ENCODE measurements around the gene PTBP1. TPM values are rescaled to one million over a fixed set of nuclear protein-coding genes. Genes with fewer than 3 reads are reported as not detected.
"Not testable (repeated sequence)": the region's sequence is repeated elsewhere in the genome, so short reads cannot be mapped to it uniquely, and the experiment has no call there.

The PTBP1 gene
- total and polyA plus RNA-seq, 7 experiments from 2014 or later = 113 to 524 (median 322) TPM

DNA sequence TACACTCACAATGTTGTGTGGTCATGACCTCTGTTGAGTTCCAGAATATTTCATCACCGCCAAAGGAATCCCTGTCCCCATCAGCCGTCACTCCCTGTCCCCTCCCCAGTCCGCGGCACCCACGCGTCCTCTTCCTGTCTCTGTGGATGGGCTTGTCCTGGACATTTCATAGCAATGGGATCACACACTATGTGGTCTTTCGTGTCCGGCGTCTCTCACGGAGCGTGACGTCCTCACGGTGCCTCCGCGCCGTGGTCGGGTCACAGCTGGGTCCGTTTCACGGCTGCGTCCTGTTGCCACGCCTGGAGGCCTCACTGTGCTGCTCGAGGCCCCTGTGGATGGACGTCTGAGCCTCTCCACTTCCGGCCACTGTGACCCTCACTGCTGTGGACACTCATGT lies 37.0 kb downstream of the PTBP1 start:
- ChIA-PET POLR2A (no interaction called here), CTCF (no interaction called here)
- Histone ChIP-seq H3K27ac (ENCODE audit: low read depth, low read length) (no peak overlapping the region), H3K9me3 (ENCODE audit: control insufficient read depth in 2 of 3, low read length in 3 of 3) (no peaks in the 10 kb centered on the region), H3K4me3 (ENCODE audit: low read length) (no peak overlapping the region), H3K36me3 (ENCODE audit: control insufficient read depth in 2 of 3, insufficient read depth in 3 of 3, low read length in 3 of 3) (no peaks in the 10 kb centered on the region), H3K27me3 (ENCODE audit: control insufficient read depth in 2 of 2, insufficient read depth in 2 of 2, low read length in 2 of 2) (no peaks in the 10 kb centered on the region), H3K4me1 (ENCODE audit: control insufficient read depth in 2 of 2, insufficient read depth in 2 of 2, low read length in 2 of 2) (no peaks in the 10 kb centered on the region)
- ATAC-seq (no peak), DNase-seq (no peak)
- Mint-ChIP-seq H3K27me3 (peaks cover 4 to 28% (median 7%) of the 10 kb centered on the region in 5 donors), H3K4me3 (no peak overlapping the region), H3K9me3 (no peaks in the 10 kb centered on the region), H3K4me1 (peaks cover 0 to 8% (median 0%) of the 10 kb centered on the region in 7 donors), H3K27ac (no peak overlapping the region), H3K36me3 (no peaks in the 10 kb centered on the region)
- intact Hi-C loops (cut with micrococcal nuclease) = no loop called here

DNA sequence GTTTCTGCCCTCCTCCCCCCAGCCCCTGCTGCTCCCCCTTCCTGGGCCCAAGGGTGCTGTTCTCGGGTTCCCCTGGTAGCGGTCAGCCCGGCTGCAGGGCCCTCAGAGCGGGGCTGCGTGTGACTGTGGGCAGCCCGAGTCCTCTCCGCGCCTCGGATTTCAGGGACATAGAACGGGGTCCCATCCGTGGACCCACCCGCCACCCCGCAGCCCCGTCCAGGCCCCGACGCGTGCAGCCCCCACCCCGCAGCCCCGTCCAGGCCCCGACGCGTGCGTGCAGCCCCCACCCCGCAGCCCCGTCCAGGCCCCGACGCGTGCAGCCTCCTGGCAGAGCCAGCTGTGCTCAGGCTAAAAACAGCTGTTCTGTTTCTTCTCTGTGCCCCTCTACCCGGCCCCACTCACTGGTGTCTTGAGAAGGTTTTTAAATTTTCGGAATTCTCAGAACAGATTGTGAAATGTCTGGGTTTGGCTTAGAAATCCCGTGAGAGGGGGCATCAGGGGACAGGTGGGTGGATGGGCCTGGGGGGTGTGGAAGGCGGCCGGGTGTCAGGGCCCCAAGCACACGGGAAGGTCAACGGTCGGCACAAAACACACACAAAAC lies 38.1 kb downstream of the PTBP1 start:
- Histone ChIP-seq H3K27ac (ENCODE audit: low read depth, low read length) (no peak overlapping the region), H3K4me1 (ENCODE audit: control insufficient read depth in 2 of 2, insufficient read depth in 2 of 2, low read length in 2 of 2) (no peaks in the 10 kb centered on the region), H3K4me3 (ENCODE audit: low read length) (no peak overlapping the region), H3K36me3 (ENCODE audit: control insufficient read depth in 2 of 3, insufficient read depth in 3 of 3, low read length in 3 of 3) (no peaks in the 10 kb centered on the region), H3K9me3 (ENCODE audit: control insufficient read depth in 2 of 3, low read length in 3 of 3) (no peaks in the 10 kb centered on the region), H3K27me3 (ENCODE audit: control insufficient read depth in 2 of 2, insufficient read depth in 2 of 2, low read length in 2 of 2) (no peaks in the 10 kb centered on the region)
- Mint-ChIP-seq H3K9me3 (no peaks in the 10 kb centered on the region), H3K4me3 (no peak overlapping the region), H3K27ac (no peak overlapping the region), H3K27me3 (peaks cover 4 to 24% (median 7%) of the 10 kb centered on the region in 5 donors), H3K4me1 (peaks cover 0 to 8% (median 0%) of the 10 kb centered on the region in 7 donors), H3K36me3 (no peaks in the 10 kb centered on the region)
- DNase-seq = no peak
- no peak for ATAC-seq
- CTCF ChIA-PET = no interaction called here
- POLR2A ChIA-PET = no interaction called here
- intact Hi-C loops (cut with micrococcal nuclease) = no loop called here

DNA sequence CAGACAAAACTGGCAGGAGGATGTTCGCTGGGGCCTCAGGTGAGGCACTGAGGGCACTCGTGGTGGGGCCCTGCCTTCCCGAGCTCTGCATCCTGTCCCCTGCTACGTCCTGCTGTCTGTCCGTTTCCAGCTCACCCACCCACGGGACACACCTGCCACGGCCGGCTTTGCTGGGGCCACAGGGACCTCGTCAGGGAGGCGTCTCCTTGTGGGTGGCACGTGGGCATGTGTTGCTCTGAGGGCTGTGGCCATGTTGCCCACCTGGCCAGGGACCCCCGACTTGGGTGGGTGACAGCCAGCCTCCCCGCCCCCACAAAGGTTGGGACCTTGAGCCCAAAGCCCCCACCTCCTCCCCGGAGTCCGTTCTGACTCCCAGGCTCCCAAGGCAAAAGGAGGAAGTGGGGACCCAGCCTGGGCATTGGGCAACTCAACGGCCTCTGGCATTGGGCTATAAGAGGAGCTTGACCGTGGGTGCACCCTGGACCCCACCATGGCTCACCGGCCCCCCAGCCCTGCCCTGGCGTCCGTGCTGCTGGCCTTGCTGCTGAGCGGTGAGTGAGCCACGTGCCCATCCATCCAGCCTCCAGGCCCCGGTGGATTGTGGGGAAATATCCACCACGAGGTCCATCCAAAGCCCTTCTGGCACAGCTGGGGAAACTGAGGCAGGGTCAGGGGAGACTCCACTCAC lies 43.4 kb downstream of the PTBP1 start, which contains the start of gene PRTN3:
PRTN3 (plus strand) TSS at position 481 of the 688 bp plus-strand sequence; CDS start at position 491, 10 bp downstream.
- Mint-ChIP-seq H3K4me1 (peaks cover 4 to 12% (median 8%) of the 10 kb centered on the region in 7 donors), H3K4me3 (peak within 1 kb of the TSS in 2 of 10 donors; percentile 3 to 26), H3K9me3 (peaks cover 0 to 4% (median 0%) of the 10 kb centered on the region in 11 donors), H3K27me3 (peaks cover 18 to 37% (median 27%) of the 10 kb centered on the region in 5 donors), H3K36me3 (peaks cover 0 to 3% (median 0%) of the 10 kb centered on the region in 5 donors), H3K27ac (peak within 1 kb of the TSS in 2 of 9 donors; percentile 28 to 65)
- Histone ChIP-seq H3K9me3 (ENCODE audit: control insufficient read depth in 2 of 3, low read length in 3 of 3) (no peaks in the 10 kb centered on the region), H3K4me1 (ENCODE audit: control insufficient read depth in 2 of 2, insufficient read depth in 2 of 2, low read length in 2 of 2) (no peaks in the 10 kb centered on the region), H3K27ac (ENCODE audit: low read depth, low read length) (no peak within 1 kb of the TSS), H3K27me3 (ENCODE audit: control insufficient read depth in 2 of 2, insufficient read depth in 2 of 2, low read length in 2 of 2) (peaks cover 2 to 10% of the 10 kb centered on the region in 2 donors), H3K4me3 (ENCODE audit: low read length) (no peak within 1 kb of the TSS), H3K36me3 (ENCODE audit: control insufficient read depth in 2 of 3, insufficient read depth in 3 of 3, low read length in 3 of 3) (no peaks in the 10 kb centered on the region)
- CTCF ChIA-PET = no interaction called here
- intact Hi-C loops (cut with micrococcal nuclease) = no loop called here
- no peak for DNase-seq
- POLR2A ChIA-PET = no interaction called here
- ATAC-seq = no peak

- ATAC-seq; H3K9me3 ChIP-seq (ENCODE audit: control insufficient read depth in 2 of 3, low read length in 3 of 3); DNase-seq; H3K36me3 Mint-ChIP-seq; H3K4me3 ChIP-seq (ENCODE audit: low read length); H3K27ac Mint-ChIP-seq; H3K36me3 ChIP-seq (ENCODE audit: control insufficient read depth in 2 of 3, insufficient read depth in 3 of 3, low read length in 3 of 3); CTCF ChIA-PET; H3K4me1 Mint-ChIP-seq; H3K9me3 Mint-ChIP-seq; H3K27ac ChIP-seq (ENCODE audit: low read depth, low read length); H3K4me1 ChIP-seq (ENCODE audit: control insufficient read depth in 2 of 2, insufficient read depth in 2 of 2, low read length in 2 of 2); intact Hi-C loops (cut with micrococcal nuclease): not testable (repeated sequence)
- H3K27me3 ChIP-seq (ENCODE audit: control insufficient read depth in 2 of 2, insufficient read depth in 2 of 2, low read length in 2 of 2) = peaks cover 2 to 15% of the 10 kb centered on the region in 2 donors
- H3K4me3 Mint-ChIP-seq = peak overlapping the region in 2 of 10 donors; percentile 7 to 19
- POLR2A ChIA-PET = interaction anchor here (0.7 kb wide), 1 partner anchor 58 kb away, joined by 4 read pairs; no protein-coding TSS in a partner anchor
- peaks cover 18 to 36% (median 32%) of the 10 kb centered on the region in 5 donors for H3K27me3 Mint-ChIP-seq
Measured at GRCh38 chr19:842802-843179, 45.5 kb downstream of the PTBP1 start.

DNA sequence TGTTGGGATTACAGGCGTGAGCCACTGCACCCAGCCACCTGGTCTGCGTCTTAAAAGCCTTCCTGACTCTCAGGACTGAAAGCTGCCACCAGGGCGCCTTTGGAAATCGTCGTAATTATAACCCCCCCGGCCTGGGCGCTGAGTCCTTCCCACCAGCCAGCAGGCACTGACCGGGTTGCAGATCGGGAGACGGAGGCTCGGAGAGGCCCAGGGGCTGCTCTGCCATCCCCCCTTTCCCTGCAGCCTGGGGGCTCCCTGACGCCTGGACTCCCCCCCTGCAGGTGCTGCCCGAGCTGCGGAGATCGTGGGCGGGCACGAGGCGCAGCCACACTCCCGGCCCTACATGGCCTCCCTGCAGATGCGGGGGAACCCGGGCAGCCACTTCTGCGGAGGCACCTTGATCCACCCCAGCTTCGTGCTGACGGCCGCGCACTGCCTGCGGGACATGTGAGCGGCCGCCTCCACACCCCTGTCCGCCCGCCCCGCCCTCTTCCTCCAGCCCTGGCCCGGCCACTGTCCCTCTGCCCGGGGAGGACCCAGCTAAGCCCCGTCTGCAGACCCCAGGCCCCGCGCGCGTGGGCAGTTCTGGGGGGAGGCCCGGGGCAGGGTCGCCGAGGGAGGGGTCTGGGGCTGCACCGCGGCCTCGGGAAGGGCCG lies 46.1 kb downstream of the PTBP1 start:
- intact Hi-C loops (cut with micrococcal nuclease) = no loop called here
- no peaks in the 10 kb centered on the region for H3K36me3 ChIP-seq (ENCODE audit: control insufficient read depth in 2 of 3, insufficient read depth in 3 of 3, low read length in 3 of 3)
- H3K27ac ChIP-seq (ENCODE audit: low read depth, low read length) = no peak overlapping the region
- H3K4me1 ChIP-seq (ENCODE audit: control insufficient read depth in 2 of 2, insufficient read depth in 2 of 2, low read length in 2 of 2) = no peaks in the 10 kb centered on the region
- H3K27me3 ChIP-seq (ENCODE audit: control insufficient read depth in 2 of 2, insufficient read depth in 2 of 2, low read length in 2 of 2) = peaks cover 2 to 19% of the 10 kb centered on the region in 2 donors
- Mint-ChIP-seq H3K4me1 (peaks cover 0 to 8% (median 4%) of the 10 kb centered on the region in 7 donors), H3K36me3 (peaks cover 0 to 3% (median 0%) of the 10 kb centered on the region in 5 donors), H3K27me3 (peaks cover 18 to 41% (median 35%) of the 10 kb centered on the region in 5 donors), H3K4me3 (peak overlapping the region in 5 of 10 donors; percentile 7 to 32 (median 19)), H3K9me3 (peaks cover 0 to 6% (median 0%) of the 10 kb centered on the region in 11 donors), H3K27ac (no peak overlapping the region)
- CTCF ChIA-PET = no interaction called here
- no peaks in the 10 kb centered on the region for H3K9me3 ChIP-seq (ENCODE audit: control insufficient read depth in 2 of 3, low read length in 3 of 3)
- POLR2A ChIA-PET = no interaction called here
- DNase-seq (no peak), ATAC-seq (no peak)
- no peak overlapping the region for H3K4me3 ChIP-seq (ENCODE audit: low read length)

DNA sequence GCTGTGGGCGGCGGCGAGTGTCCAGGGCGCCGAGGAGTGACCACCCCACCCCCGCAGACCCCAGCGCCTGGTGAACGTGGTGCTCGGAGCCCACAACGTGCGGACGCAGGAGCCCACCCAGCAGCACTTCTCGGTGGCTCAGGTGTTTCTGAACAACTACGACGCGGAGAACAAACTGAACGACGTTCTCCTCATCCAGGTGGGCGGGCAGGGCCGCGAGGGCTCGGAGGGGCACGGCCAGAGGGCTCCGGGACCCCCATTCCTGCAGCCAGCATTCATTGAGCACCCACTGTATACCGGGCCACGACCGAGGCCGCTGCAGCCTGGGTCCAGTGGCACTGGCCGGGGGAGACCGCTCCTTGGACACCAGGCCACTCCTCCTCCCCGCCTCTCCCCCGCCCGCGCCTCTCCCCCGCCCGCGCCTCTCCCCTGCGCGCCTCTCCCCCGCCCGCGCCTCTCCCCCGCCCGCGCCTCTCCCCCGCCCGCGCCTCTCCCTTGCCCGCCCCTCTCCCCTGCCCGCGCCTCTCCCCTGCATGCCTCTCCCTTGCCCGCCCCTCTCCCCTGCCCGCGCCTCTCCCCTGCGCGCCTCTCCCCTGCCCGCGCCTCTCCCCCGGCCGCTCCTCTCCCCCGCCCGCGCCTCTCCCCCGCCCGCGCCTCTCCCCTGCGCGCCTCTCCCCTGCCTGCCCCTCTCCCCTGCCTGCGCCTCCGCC lies 46.7 kb downstream of the PTBP1 start:
- Histone ChIP-seq H3K27me3 (ENCODE audit: control insufficient read depth in 2 of 2, insufficient read depth in 2 of 2, low read length in 2 of 2) (peaks cover 2 to 21% of the 10 kb centered on the region in 2 donors), H3K9me3 (ENCODE audit: control insufficient read depth in 2 of 3, low read length in 3 of 3) (no peaks in the 10 kb centered on the region), H3K4me3 (ENCODE audit: low read length) (no peak overlapping the region), H3K27ac (ENCODE audit: low read depth, low read length) (no peak overlapping the region), H3K36me3 (ENCODE audit: control insufficient read depth in 2 of 3, insufficient read depth in 3 of 3, low read length in 3 of 3) (no peaks in the 10 kb centered on the region), H3K4me1 (ENCODE audit: control insufficient read depth in 2 of 2, insufficient read depth in 2 of 2, low read length in 2 of 2) (no peaks in the 10 kb centered on the region)
- DNase-seq (no peak), ATAC-seq (no peak)
- Mint-ChIP-seq H3K9me3 (peaks cover 0 to 6% (median 0%) of the 10 kb centered on the region in 11 donors), H3K4me3 (peak overlapping the region in 2 of 10 donors; percentile 10 to 56), H3K27me3 (peaks cover 18 to 41% (median 36%) of the 10 kb centered on the region in 5 donors), H3K36me3 (peaks cover 0 to 3% (median 0%) of the 10 kb centered on the region in 5 donors), H3K27ac (peak overlapping the region in 1 of 9 donors; percentile 56), H3K4me1 (peaks cover 0 to 8% (median 4%) of the 10 kb centered on the region in 7 donors)
- intact Hi-C loops (cut with micrococcal nuclease) = no loop called here
- ChIA-PET POLR2A (no interaction called here), CTCF (no interaction called here)
